ENCODE data around the gene PMVK. TPM values are rescaled to one million over a fixed set of nuclear protein-coding genes. Genes with fewer than 3 reads are reported as not detected.

Gene PMVK
- total and polyA plus RNA-seq, 2 donors = 14.7 to 27.5 TPM

DNA sequence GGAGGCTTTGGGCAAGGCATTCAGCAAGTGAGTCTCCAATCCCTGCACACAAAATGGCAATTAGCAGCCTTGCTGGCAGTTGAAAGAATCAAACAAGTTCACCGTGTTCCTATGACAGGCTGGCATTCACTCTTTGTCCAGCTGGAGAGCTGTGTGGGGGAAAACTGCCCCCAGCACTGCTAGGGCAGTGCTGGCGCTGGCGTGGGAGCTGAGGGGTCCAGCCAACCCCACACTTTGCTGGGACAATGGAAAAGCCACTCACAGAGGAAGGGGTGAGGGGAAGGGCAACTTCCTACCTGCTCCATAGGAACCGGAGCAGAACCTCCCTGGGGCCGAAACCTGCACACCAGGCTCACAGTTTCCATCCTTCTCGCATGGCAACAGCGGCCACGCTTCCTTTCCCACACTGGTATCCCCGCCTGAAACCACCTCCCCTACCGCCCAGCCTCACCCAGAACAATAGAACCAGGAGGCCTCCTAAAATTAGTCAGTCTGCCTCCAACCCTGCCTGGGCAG is 39.7 kb downstream of the PMVK start:
- Histone ChIP-seq H3K9me3 (ENCODE audit: control insufficient read depth in 2 of 2, insufficient read depth in 1 of 2, low read length in 1 of 2) (no peaks in the 10 kb centered on the region), H3K27ac (ENCODE audit: low read depth in 1 of 2, low read length in 1 of 2) (no peak overlapping the region), H3K27me3 (ENCODE audit: control insufficient read depth in 2 of 2, insufficient read depth in 1 of 2, low read length in 1 of 2) (no peaks in the 10 kb centered on the region), H3K4me1 (ENCODE audit: control insufficient read depth in 2 of 2, insufficient read depth in 2 of 2, low read length in 2 of 2) (no peaks in the 10 kb centered on the region), H3K4me3 (ENCODE audit: low read length in 2 of 2) (no peak overlapping the region), H3K36me3 (ENCODE audit: control insufficient read depth in 2 of 2, insufficient read depth in 2 of 2, low read length in 1 of 2) (no peaks in the 10 kb centered on the region)
- WGBS = 88% methylated on average over 10 of the region's 10 CpGs
- DNase-seq (ENCODE audit: low read depth in 6 of 9, low spot score in 9 of 9) = no peak

DNA sequence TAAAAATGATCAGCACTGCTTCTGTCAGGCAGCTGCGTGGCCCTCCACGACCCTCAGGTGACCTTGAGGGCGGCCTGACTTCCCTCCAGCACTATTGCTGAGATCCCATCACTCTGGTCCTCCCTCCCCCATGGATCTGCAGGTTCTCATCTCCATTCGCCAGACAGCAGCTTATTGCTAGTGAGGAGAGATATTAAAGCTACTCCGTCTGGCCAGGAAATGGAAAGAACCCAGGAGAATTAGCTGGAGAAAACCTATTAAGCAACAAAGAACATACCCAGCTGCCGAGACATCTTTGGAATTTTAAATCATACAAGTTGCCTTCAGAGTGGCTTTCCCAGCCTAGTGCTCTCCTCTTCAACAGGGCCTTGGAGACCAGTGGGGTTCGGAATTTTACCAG is 40.7 kb downstream of the PMVK start:
- Histone ChIP-seq H3K9me3 (ENCODE audit: control insufficient read depth in 2 of 2, insufficient read depth in 1 of 2, low read length in 1 of 2) (no peaks in the 10 kb centered on the region), H3K4me1 (ENCODE audit: control insufficient read depth in 2 of 2, insufficient read depth in 2 of 2, low read length in 2 of 2) (no peaks in the 10 kb centered on the region), H3K27me3 (ENCODE audit: control insufficient read depth in 2 of 2, insufficient read depth in 1 of 2, low read length in 1 of 2) (no peaks in the 10 kb centered on the region), H3K4me3 (ENCODE audit: low read length in 2 of 2) (no peak overlapping the region), H3K36me3 (ENCODE audit: control insufficient read depth in 2 of 2, insufficient read depth in 2 of 2, low read length in 1 of 2) (no peaks in the 10 kb centered on the region), H3K27ac (ENCODE audit: low read depth in 1 of 2, low read length in 1 of 2) (no peak overlapping the region)
- no peak for DNase-seq (ENCODE audit: low read depth in 6 of 9, low spot score in 9 of 9)
- WGBS = 94% methylated on average over 7 of the region's 7 CpGs

DNA sequence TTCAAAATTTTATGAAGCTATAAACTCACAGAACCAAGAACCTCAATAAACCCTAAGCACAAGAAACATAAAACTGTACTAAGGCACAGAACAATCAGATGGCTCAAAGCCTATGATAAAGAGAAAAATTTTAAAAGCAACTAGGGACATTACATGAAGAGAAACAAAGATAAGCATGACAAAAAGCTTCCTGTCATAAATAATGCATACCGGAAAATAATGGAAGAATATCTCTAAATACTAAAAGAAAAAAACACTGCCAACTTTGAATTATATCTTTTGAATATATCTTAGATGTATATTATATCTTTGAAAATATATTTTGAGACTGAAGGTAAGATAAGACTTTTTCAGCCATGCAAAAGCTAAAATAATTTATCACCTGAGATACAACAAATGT is 45.1 kb downstream of the PMVK start:
- no peak overlapping the region for H3K27ac ChIP-seq (ENCODE audit: low read depth in 1 of 2, low read length in 1 of 2)
- WGBS = 59% methylated on average over 1 of the region's 1 CpG
- H3K36me3 ChIP-seq (ENCODE audit: control insufficient read depth in 2 of 2, insufficient read depth in 2 of 2, low read length in 1 of 2) = no peaks in the 10 kb centered on the region
- peaks cover 0 to 2% of the 10 kb centered on the region in 2 donors for H3K27me3 ChIP-seq (ENCODE audit: control insufficient read depth in 2 of 2, insufficient read depth in 1 of 2, low read length in 1 of 2)
- no peak for DNase-seq (ENCODE audit: low read depth in 6 of 9, low spot score in 9 of 9)
- no peaks in the 10 kb centered on the region for H3K4me1 ChIP-seq (ENCODE audit: control insufficient read depth in 2 of 2, insufficient read depth in 2 of 2, low read length in 2 of 2)
- H3K4me3 ChIP-seq (ENCODE audit: low read length in 2 of 2) = no peak overlapping the region
- peaks cover 0 to 4% of the 10 kb centered on the region in 2 donors for H3K9me3 ChIP-seq (ENCODE audit: control insufficient read depth in 2 of 2, insufficient read depth in 1 of 2, low read length in 1 of 2)

- Histone ChIP-seq H3K27ac (ENCODE audit: low read depth in 1 of 2, low read length in 1 of 2) (no peak overlapping the region), H3K27me3 (ENCODE audit: control insufficient read depth in 2 of 2, insufficient read depth in 1 of 2, low read length in 1 of 2) (peaks cover 0 to 2% of the 10 kb centered on the region in 2 donors), H3K4me3 (ENCODE audit: low read length in 2 of 2) (no peak overlapping the region), H3K9me3 (ENCODE audit: control insufficient read depth in 2 of 2, insufficient read depth in 1 of 2, low read length in 1 of 2) (peaks cover 0 to 5% of the 10 kb centered on the region in 2 donors), H3K4me1 (ENCODE audit: control insufficient read depth in 2 of 2, insufficient read depth in 2 of 2, low read length in 2 of 2) (no peaks in the 10 kb centered on the region), H3K36me3 (ENCODE audit: control insufficient read depth in 2 of 2, insufficient read depth in 2 of 2, low read length in 1 of 2) (no peaks in the 10 kb centered on the region)
- WGBS = 96% methylated on average over 7 of the region's 7 CpGs
- no peak for DNase-seq (ENCODE audit: low read depth in 6 of 9, low spot score in 9 of 9)
Measured at GRCh38 chr1:154888757-154889156, 47.8 kb downstream of the PMVK start.

- Histone ChIP-seq H3K36me3 (ENCODE audit: control insufficient read depth in 2 of 2, insufficient read depth in 2 of 2, low read length in 1 of 2) (no peaks in the 10 kb centered on the region), H3K4me1 (ENCODE audit: control insufficient read depth in 2 of 2, insufficient read depth in 2 of 2, low read length in 2 of 2) (no peaks in the 10 kb centered on the region), H3K27ac (ENCODE audit: low read depth in 1 of 2, low read length in 1 of 2) (no peak overlapping the region), H3K4me3 (ENCODE audit: low read length in 2 of 2) (no peak overlapping the region), H3K9me3 (ENCODE audit: control insufficient read depth in 2 of 2, insufficient read depth in 1 of 2, low read length in 1 of 2) (peaks cover 0 to 5% of the 10 kb centered on the region in 2 donors), H3K27me3 (ENCODE audit: control insufficient read depth in 2 of 2, insufficient read depth in 1 of 2, low read length in 1 of 2) (peaks cover 0 to 2% of the 10 kb centered on the region in 2 donors)
- DNase-seq (ENCODE audit: low read depth in 6 of 9, low spot score in 9 of 9) = no peak
- 76% methylated on average over 5 of the region's 5 CpGs for WGBS
Measured at GRCh38 chr1:154886281-154887015, 50.1 kb downstream of the PMVK start.

DNA sequence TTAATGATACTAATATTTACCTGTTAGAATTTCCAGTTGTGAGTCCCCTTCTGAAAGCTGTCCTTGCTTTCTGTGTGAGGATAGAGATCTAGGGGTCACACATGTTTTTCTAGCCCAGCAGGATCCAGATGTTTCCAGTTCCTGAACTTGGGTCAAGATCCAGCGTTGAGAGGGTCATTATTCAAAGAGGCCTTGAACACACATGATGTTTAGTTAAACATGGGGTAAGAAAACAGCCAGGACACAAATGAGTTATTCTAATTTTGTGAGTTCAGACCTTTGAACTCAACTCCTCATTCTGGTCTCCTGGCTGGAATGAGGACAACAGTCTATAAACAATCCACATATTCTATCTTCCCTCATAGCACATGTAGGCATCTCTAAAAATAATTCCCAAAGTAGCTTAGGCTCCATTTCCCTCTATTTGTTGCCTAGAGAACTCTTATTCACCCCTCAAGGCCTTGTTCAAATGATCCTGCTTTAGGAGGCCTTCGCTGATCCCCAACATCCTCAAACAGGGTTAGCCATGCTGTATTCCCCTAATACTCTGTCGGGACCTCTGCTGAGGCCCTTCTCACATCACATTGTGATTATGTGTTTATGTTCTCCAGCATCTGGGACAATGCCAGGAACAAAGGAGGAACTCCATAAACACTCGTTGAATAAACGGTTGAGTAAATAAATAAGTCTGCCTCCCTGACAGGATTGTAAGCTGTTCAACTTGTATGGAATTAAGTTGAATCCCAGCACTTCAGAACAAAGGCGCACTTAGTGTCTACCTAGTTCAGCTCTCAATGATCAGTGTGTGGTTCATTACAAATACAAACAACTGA is 51.4 kb downstream of the PMVK start:
- Histone ChIP-seq H3K36me3 (ENCODE audit: control insufficient read depth in 2 of 2, insufficient read depth in 2 of 2, low read length in 1 of 2) (no peaks in the 10 kb centered on the region), H3K4me3 (ENCODE audit: low read length in 2 of 2) (no peak overlapping the region), H3K27ac (ENCODE audit: low read depth in 1 of 2, low read length in 1 of 2) (no peak overlapping the region), H3K9me3 (ENCODE audit: control insufficient read depth in 2 of 2, insufficient read depth in 1 of 2, low read length in 1 of 2) (peaks cover 0 to 5% of the 10 kb centered on the region in 2 donors), H3K4me1 (ENCODE audit: control insufficient read depth in 2 of 2, insufficient read depth in 2 of 2, low read length in 2 of 2) (no peaks in the 10 kb centered on the region), H3K27me3 (ENCODE audit: control insufficient read depth in 2 of 2, insufficient read depth in 1 of 2, low read length in 1 of 2) (peaks cover 0 to 2% of the 10 kb centered on the region in 2 donors)
- WGBS = 76% methylated on average over 6 of the region's 6 CpGs
- no peak for DNase-seq (ENCODE audit: low read depth in 6 of 9, low spot score in 9 of 9)

GRCh38 chr1:154883919-154884868 is 52.3 kb downstream of the PMVK start:
- H3K4me3 ChIP-seq (ENCODE audit: low read length in 2 of 2) = no peak overlapping the region
- WGBS = 69% methylated on average over 15 of the region's 15 CpGs
- peaks cover 0 to 1% of the 10 kb centered on the region in 2 donors for H3K27me3 ChIP-seq (ENCODE audit: control insufficient read depth in 2 of 2, insufficient read depth in 1 of 2, low read length in 1 of 2)
- H3K27ac ChIP-seq (ENCODE audit: low read depth in 1 of 2, low read length in 1 of 2) = no peak overlapping the region
- DNase-seq (ENCODE audit: low read depth in 6 of 9, low spot score in 9 of 9) = no peak
- H3K9me3 ChIP-seq (ENCODE audit: control insufficient read depth in 2 of 2, insufficient read depth in 1 of 2, low read length in 1 of 2) = peaks cover 0 to 5% of the 10 kb centered on the region in 2 donors
- no peaks in the 10 kb centered on the region for H3K36me3 ChIP-seq (ENCODE audit: control insufficient read depth in 2 of 2, insufficient read depth in 2 of 2, low read length in 1 of 2)
- no peaks in the 10 kb centered on the region for H3K4me1 ChIP-seq (ENCODE audit: control insufficient read depth in 2 of 2, insufficient read depth in 2 of 2, low read length in 2 of 2)

DNA sequence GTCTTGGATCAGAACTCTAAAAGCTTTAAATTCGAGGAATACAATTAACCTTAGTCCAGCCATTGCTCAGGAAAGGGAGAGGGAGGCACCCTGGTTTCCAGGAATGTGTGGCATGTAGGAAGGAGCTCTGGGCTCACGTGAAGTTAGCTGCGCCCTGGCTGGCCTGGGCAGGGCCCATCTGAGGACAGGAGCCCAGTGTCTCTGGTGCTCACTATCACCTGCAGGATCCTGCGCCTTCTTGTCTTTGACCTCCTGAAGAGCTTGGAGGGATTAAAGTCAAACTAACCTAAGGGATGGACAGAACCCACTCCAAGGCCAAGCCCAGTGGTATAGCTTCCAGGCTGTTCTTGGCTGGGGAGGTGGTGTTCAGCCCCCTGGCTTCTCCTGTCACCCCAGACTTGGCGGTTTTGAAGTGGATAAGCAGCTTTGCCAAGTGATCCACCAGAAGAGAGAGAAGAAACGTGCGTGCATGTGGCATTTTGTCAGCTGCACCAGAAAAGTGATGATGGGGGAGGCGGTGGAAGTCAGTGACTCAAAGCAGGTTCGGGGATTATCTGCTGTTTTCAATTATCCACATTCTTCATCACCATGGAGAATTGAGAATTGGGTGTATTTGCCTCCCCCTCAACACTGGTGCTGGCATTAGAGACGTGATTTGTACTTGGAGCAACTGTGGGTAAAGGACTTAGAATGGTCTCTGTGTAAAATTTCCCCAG is 54.5 kb downstream of the PMVK start:
- Histone ChIP-seq H3K9me3 (ENCODE audit: control insufficient read depth in 2 of 2, insufficient read depth in 1 of 2, low read length in 1 of 2) (peaks cover 0 to 5% of the 10 kb centered on the region in 2 donors), H3K27ac (ENCODE audit: low read depth in 1 of 2, low read length in 1 of 2) (no peak overlapping the region), H3K36me3 (ENCODE audit: control insufficient read depth in 2 of 2, insufficient read depth in 2 of 2, low read length in 1 of 2) (no peaks in the 10 kb centered on the region), H3K4me3 (ENCODE audit: low read length in 2 of 2) (no peak overlapping the region), H3K4me1 (ENCODE audit: control insufficient read depth in 2 of 2, insufficient read depth in 2 of 2, low read length in 2 of 2) (no peaks in the 10 kb centered on the region), H3K27me3 (ENCODE audit: control insufficient read depth in 2 of 2, insufficient read depth in 1 of 2, low read length in 1 of 2) (no peaks in the 10 kb centered on the region)
- DNase-seq (ENCODE audit: low read depth in 6 of 9, low spot score in 9 of 9) = no peak
- 94% methylated on average over 10 of the region's 10 CpGs for WGBS
